LNCaP clone FGC (cell line): Measurements from ENCODE around the gene COL8A1.

Experiments used
- DNase-seq: peaks from one replicate; pipeline ENCODE4 v3.0.0-alpha.2; 2011; ENCODE audit warnings: low read depth
- H3K4me3 ChIP-seq: 2 replicates; pipeline ENCODE4 v1.5.1; 2011; ENCODE audit warnings: mild to moderate bottlenecking, low read depth, low read length, control low read depth
- TF ChIP-seq, protein P1 (sequence below): IDR thresholded peaks from 2 replicates; pipeline ENCODE4 v1.5.1; 2012; ENCODE audit warnings: mild to moderate bottlenecking; ENCODE audit not compliant: control insufficient read depth, insufficient read depth; ENCODE audit errors: extremely low read depth

COL8A1 gene

DNA sequence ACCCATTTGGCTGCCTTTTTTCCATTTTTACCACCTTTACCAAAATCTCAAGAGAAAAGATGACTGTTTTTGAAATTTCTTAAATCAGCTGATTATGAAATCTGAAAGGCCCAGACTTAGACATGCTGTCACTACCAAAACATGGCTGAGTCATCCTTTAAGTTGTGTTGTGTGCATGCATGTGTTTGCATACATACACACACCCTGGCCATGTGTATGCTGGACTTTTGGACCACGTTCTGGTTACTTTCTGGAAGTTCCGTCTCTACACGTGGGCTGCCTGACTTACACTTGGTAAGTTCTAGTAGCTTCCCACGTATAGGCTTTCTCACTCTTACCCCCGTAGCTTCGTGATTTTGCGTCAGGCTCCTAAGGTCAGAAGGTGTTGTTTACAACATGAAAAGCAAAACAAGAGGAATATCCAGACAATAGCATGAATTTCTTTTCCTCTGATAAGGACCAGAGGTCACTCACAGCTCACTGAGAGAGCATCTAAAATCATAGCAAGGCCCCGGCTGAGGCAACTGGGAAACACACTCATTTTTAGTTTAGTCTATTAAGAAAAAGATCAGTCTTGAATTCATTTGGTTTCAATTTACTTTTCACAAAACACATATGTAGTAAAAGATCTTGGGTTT lies 62.4 kb downstream of the COL8A1 start:
- TF ChIP-seq, protein P1, sequence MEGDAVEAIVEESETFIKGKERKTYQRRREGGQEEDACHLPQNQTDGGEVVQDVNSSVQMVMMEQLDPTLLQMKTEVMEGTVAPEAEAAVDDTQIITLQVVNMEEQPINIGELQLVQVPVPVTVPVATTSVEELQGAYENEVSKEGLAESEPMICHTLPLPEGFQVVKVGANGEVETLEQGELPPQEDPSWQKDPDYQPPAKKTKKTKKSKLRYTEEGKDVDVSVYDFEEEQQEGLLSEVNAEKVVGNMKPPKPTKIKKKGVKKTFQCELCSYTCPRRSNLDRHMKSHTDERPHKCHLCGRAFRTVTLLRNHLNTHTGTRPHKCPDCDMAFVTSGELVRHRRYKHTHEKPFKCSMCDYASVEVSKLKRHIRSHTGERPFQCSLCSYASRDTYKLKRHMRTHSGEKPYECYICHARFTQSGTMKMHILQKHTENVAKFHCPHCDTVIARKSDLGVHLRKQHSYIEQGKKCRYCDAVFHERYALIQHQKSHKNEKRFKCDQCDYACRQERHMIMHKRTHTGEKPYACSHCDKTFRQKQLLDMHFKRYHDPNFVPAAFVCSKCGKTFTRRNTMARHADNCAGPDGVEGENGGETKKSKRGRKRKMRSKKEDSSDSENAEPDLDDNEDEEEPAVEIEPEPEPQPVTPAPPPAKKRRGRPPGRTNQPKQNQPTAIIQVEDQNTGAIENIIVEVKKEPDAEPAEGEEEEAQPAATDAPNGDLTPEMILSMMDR, result no peak
- no peak for DNase-seq
- no peak overlapping the region for H3K4me3 ChIP-seq

DNA sequence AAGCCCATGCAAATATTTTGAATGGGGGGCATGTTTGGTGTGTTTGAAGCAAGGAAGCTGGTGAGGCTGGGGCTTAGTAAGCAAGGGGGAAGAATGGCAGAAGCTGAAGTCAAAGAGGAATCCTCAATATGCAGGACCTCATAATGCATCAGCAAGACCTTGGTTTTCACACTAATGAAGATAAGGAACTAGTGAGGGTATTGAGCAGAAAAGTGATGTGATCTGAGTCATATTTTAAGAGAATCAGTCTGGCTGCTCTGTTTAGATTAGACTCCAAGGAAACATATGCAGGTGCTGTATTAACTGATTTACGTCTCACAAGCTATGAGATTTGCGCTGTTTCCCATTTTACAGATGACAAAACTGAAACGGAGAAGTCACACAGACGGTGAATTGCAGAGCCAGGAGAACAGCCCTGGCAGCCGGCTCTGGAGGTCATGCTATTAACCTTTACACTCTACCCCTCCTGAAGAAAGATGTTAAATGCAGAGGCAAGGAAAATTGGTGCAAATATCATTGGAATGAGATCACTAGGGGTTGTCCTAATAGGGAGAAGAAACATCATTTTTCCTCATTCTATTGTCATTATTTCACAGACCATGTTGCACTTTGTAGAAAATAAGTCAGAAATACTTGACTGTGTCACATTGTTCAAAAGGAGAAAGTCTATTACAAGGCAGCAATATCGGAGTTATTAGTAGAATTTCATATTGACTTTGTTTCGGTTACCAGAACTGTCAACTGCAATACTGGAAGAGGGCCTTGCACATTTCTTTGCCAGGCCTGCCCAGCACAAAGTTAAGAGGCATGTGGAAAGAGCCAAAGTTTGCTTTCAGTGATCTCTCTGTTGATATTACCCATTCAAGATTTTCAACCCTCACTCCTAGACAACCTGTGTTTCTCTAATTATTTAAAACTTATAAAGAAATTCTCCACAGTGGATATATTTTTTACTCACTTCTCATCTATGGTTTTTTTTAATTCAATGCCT lies 64.9 kb downstream of the COL8A1 start:
- DNase-seq, result no peak
- H3K4me3 ChIP-seq, result no peak overlapping the region
- TF ChIP-seq, protein P1, result no peak

DNA sequence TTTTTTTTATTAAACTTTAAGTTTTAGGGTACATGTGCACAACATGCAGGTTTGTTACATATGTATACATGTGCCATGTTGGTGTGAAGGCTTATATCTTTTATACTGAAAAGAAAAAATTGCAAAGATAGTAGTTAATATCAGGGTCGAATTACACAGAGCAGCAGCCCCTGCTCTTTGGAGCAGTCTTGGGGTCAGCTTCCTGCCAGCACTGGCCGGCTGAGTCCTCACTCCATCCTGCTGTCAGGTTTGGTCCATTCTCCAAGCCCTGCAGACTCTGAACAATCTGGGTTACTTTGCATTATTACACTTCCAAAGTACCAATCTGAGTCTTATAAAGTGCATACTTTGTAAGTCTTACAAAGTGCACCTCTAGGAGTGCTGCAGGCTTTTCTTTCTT lies 66.0 kb downstream of the COL8A1 start:
- no peak for DNase-seq
- no peak overlapping the region for H3K4me3 ChIP-seq
- TF ChIP-seq, protein P1, result no peak

DNA sequence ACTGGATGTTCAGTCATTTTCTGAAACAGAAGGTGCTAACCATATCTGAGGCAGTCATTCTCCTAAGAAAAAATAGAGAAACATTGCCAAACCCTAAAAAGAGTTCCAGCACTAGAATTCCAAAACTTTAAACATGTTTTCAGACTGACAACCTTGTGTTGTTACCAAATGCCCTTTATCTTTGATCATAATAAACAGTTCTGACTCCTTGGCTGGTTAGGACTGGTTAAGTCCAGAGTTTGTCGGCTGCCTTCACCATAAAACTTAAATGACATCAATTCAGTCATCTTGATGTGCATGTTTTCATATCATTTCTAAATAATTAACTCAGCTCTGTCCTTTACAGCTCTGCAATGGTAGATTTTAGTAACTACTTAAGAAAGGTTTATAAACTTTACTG lies 68.0 kb downstream of the COL8A1 start:
- TF ChIP-seq, protein P1, result no peak
- no peak overlapping the region for H3K4me3 ChIP-seq
- DNase-seq, result no peak

DNA sequence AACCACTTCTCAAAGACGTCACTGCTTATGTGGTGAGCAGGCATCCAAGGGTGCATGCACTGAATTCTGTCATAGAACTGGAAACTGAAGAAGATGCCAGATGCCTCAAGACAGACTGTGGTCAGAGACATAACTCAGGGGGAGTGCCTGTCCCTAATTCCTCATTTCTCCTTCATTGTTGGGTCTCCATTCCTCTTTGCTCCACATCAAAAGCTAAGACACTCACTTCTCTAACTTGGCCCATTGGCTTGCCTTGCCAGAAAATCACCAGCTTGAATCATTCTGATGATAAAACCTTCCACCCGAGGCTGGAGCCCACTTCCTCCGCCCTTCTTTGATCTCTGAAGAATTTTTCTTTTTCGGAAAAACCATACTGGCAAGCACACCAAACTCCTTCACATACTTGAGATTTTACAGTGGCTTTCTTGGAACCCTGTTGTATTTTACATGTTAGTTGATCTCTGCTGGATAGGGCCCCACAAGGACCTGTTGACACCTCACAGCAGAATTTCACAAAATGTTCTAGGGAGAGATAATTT lies 69.9 kb downstream of the COL8A1 start:
- no peak for DNase-seq
- TF ChIP-seq, protein P1, result no peak
- H3K4me3 ChIP-seq, result no peak overlapping the region

DNA sequence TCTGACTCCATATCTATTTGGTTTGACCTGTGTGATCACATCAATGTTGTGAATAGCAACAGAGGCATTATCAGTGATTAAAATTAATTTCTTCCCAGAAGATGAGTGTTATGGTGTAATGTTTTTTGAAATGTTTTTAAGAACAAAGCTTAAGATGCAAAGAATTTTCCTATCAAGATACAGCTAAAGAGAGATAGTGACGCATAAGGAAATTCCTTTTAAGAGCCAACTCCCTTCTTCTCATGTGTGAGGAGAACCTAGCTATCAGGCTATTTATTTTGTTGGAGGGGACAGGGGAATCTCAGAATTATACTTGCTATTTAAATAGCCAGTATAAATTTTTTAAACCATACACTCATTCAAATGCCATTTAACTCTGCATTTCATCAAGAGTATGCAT lies 71.3 kb downstream of the COL8A1 start:
- no peak overlapping the region for H3K4me3 ChIP-seq
- TF ChIP-seq, protein P1, result no peak
- DNase-seq, result no peak
